Activated CD8-positive, alpha-beta memory T cell treated with anti-CD3 and anti-CD28 coated beads, Interleukin-2, amount 50 U/mL, for 1 hour (primary cell): Measurements from ENCODE around the gene P2RX2.

Experiments
- DNase-seq: peaks from one replicate; pipeline ENCODE4 v3.0.0-alpha.2; 2020; ENCODE audit errors: extremely low read depth

The P2RX2 gene

GRCh38 chr12:132603240-132604150 is 15.1 kb upstream of the P2RX2 start:
- DNase-seq: no peak

- no peak for DNase-seq
Observed at GRCh38 chr12:132604151-132604618, 14.4 kb upstream of the P2RX2 start.

DNA sequence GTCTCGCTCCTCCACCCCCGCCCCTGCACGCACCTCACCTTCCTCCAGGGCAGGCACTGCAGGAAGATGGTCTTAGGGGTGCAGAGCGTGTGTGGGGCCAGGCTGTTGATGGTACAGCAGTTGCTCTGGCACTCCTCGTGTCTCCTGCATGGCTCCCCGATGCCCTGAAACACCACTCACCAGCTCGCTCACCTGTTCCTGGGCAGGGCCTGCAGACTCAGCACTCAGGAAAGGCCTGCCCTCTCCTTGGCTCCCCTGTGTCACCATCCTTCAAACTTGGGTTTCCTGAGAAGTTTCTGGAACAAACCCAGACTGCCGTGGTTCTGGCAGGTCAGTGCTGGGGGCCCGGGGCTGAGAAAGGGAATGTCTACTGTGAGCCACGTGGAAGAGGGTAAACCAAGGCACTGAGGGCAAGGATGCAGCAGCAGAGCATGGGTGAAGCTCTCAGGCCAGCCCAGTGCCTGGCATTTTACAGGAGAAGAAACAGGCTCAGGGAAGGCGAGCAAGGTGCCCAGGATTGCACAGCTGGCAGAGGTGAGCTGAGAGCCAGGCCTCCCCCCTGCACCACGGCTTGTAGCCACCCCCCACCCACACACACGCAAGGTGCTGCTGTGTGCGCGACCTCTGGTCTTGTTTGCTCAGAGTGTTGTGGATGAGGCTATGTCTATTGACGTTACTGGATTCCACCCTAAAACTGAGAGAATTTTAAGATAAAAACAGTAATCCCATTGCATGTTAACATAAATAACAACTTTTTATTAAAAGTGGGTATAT is 13.7 kb upstream of the P2RX2 start:
- no peak for DNase-seq

GRCh38 chr12:132605892-132606291 is 12.7 kb upstream of the P2RX2 start:
- DNase-seq: no peak

- no peak for DNase-seq
Observed at GRCh38 chr12:132606466-132606865, 12.1 kb upstream of the P2RX2 start.

- no peak for DNase-seq
Observed at GRCh38 chr12:132606927-132607326, 11.6 kb upstream of the P2RX2 start.

GRCh38 chr12:132608231-132609171 is 10.1 kb upstream of the P2RX2 start:
- DNase-seq: no peak

DNA sequence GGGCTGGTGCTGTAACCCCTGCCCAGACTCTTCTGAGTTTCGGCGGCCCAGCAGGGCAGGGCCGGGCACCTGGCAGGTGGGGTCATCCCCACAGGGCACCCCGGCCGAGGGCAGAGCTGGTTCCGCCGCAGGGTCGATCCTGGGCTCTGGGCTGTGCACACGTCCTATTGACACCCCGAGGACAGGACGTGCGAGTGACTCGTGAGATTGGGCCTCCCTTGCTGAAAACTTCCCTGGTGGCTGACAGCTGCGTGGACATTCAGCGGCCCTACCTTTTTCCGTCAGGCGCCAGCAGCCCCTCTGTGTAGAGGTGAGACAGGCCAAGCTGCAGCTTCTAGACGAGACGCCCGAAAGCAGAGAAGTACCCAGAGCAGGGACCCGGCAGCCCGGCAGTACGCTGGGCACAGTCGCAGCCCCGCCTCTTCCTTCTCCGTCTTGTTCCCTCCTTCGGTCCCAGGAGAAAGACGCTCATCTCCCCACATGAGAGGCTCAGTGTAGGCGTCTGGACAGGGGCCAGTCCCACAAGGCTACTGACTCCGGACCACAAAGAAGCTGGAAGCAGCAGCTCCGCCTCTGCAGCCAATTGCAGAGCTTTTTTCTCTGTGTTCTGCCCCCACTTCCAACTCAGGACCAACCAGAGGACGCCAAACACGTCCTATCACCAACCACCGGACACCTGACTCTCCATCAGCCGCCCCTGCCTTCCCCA is 8.4 kb upstream of the P2RX2 start, which contains the start of gene LRCOL1:
Gene LRCOL1, minus strand, starts transcription at position 532 of the 709 bp plus-strand sequence. CDS start 4,331 bp downstream, outside the sequence.
- DNase-seq: no peak

- DNase-seq: no peak
Observed at GRCh38 chr12:132610866-132611602, 7.5 kb upstream of the P2RX2 start.

DNA sequence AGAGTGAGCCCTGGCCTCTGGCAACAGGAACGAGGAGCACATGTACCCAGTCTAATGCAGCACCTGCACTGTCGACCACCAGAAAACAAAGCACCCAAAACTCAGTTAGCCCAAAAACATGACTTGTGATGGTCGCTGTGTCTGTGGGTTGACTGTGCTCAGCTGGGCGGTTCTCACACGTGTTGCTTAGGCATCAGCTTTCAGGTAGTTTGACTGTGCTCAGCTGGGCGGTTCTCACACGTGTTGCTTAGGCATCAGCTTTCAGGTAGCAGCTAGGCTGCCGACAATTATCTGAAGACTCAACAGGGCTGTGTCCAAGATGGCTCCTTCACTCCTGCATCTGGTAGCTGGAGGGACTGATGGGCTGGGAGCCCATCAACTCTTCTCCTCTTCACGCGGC is 7.0 kb upstream of the P2RX2 start:
- DNase-seq: no peak

DNA sequence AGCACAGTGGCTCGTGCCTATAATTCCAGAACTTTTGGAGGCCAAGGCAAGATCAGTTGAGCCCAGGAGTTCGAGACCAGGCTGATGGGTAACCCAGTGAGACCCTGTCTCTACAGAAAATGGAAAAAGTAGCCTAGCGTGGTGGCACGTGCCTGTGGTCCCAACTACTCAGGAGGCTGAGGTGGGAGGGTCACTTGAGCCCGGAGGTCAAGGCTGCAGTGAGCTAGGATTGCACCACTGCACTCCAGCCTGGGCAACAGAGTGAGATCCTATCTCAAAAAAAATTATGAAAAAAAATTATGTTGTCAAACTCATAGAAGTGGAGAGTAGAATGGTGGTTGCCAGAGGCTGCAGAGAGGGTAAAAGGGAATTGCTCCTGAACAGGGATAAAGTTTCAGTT is 4.5 kb upstream of the P2RX2 start:
- DNase-seq: no peak

GRCh38 chr12:132614861-132615578 is 3.6 kb upstream of the P2RX2 start:
- peak; percentile 32 for DNase-seq

GRCh38 chr12:132615579-132616038 is 3.0 kb upstream of the P2RX2 start:
- DNase-seq: no peak

GRCh38 chr12:132617135-132617701 is 1.4 kb upstream of the P2RX2 start:
- no peak for DNase-seq

GRCh38 chr12:132617822-132618682 is 524 bp upstream of the P2RX2 start:
- DNase-seq: no peak

- no peak for DNase-seq
Observed at GRCh38 chr12:132619071-132619385, 452 bp downstream of the P2RX2 start.

GRCh38 chr12:132619386-132620112 is 973 bp downstream of the P2RX2 start:
- no peak for DNase-seq
